Measurements from ENCODE around the gene DLK2.

Gene DLK2

DNA sequence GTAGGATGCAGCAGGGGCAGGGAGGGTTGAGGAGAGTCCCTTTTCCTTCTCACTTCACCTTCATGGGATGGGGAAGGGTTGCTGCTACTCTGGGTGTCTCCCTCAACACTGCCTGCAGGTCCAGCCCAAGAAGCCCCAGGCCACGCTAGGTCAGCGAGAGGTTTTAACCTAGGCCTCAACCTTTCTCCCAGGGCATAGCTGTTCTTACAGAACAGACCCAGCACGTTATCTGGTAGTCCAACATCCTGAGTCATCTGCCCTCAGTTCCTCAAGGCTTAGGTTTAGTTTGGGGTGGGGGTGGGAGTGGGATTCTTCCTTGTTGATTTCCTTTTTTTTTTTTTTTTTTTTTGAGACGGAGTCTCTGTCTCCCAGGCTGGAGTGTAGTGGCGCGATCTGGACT lies 39.0 kb upstream of the DLK2 start:
- no peaks in the 10 kb centered on the region for H3K4me1 ChIP-seq (ENCODE audit: control insufficient read depth, low read depth, low read length)
- no peaks in the 10 kb centered on the region for H3K9me3 ChIP-seq (ENCODE audit: control insufficient read depth, low read depth, low read length)
- no peak overlapping the region for H3K27ac ChIP-seq (ENCODE audit: low read length)
- H3K27me3 ChIP-seq (ENCODE audit: control insufficient read depth, insufficient read depth, low read length) = no peaks in the 10 kb centered on the region
- peaks cover 17% of the 10 kb centered on the region for H3K36me3 ChIP-seq (ENCODE audit: control insufficient read depth, low read depth, low read length)
- H3K4me3 ChIP-seq (ENCODE audit: low read length) = no peak overlapping the region
- H3K9ac ChIP-seq (ENCODE audit: low read length) = no peak overlapping the region

- H3K27me3 ChIP-seq (ENCODE audit: control insufficient read depth, insufficient read depth, low read length) = no peaks in the 10 kb centered on the region
- H3K4me3 ChIP-seq (ENCODE audit: low read length) = no peak overlapping the region
- H3K9me3 ChIP-seq (ENCODE audit: control insufficient read depth, low read depth, low read length) = no peaks in the 10 kb centered on the region
- H3K4me1 ChIP-seq (ENCODE audit: control insufficient read depth, low read depth, low read length) = no peaks in the 10 kb centered on the region
- no peak overlapping the region for H3K27ac ChIP-seq (ENCODE audit: low read length)
- no peak overlapping the region for H3K9ac ChIP-seq (ENCODE audit: low read length)
- H3K36me3 ChIP-seq (ENCODE audit: control insufficient read depth, low read depth, low read length) = peaks cover 12% of the 10 kb centered on the region
These were observed 38.5 kb upstream of the DLK2 start for GRCh38 chr6:43493833-43494232.

DNA sequence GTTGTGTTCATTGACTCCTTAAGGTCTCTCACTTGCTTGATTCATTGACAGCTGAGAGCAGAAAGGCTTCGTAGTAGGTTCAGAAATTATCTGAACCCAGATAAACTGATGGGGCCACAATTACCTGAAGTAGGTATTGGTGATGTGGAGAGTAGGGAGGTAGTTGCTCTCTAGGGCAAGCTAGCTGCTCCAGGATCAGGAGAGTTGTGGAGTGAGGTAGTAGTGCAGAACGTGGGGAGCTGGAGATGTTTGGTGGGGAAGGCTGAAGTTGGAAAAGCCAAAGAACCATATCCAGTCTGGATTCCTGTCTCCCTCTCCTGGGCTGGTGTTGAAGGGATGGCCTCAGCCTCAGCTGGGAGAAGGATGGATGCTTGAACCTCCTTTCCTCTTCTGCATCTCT lies 37.9 kb upstream of the DLK2 start:
- H3K4me3 ChIP-seq (ENCODE audit: low read length) = no peak overlapping the region
- H3K4me1 ChIP-seq (ENCODE audit: control insufficient read depth, low read depth, low read length) = no peaks in the 10 kb centered on the region

GRCh38 chr6:43492673-43493072 lies 37.3 kb upstream of the DLK2 start:
- Histone ChIP-seq H3K9ac (ENCODE audit: low read length) (no peak overlapping the region), H3K36me3 (ENCODE audit: control insufficient read depth, low read depth, low read length) (peaks cover under 1% of the 10 kb centered on the region), H3K27ac (ENCODE audit: low read length) (no peak overlapping the region), H3K9me3 (ENCODE audit: control insufficient read depth, low read depth, low read length) (no peaks in the 10 kb centered on the region), H3K4me3 (ENCODE audit: low read length) (no peak overlapping the region), H3K27me3 (ENCODE audit: control insufficient read depth, insufficient read depth, low read length) (no peaks in the 10 kb centered on the region), H3K4me1 (ENCODE audit: control insufficient read depth, low read depth, low read length) (no peaks in the 10 kb centered on the region)

More for the DNA sequence above, 37.9 kb upstream of the DLK2 start:
- no peak overlapping the region for H3K9ac ChIP-seq (ENCODE audit: low read length)
- no peaks in the 10 kb centered on the region for H3K27me3 ChIP-seq (ENCODE audit: control insufficient read depth, insufficient read depth, low read length)
- H3K36me3 ChIP-seq (ENCODE audit: control insufficient read depth, low read depth, low read length) = peaks cover 6% of the 10 kb centered on the region
- no peaks in the 10 kb centered on the region for H3K9me3 ChIP-seq (ENCODE audit: control insufficient read depth, low read depth, low read length)
- H3K27ac ChIP-seq (ENCODE audit: low read length) = no peak overlapping the region

DNA sequence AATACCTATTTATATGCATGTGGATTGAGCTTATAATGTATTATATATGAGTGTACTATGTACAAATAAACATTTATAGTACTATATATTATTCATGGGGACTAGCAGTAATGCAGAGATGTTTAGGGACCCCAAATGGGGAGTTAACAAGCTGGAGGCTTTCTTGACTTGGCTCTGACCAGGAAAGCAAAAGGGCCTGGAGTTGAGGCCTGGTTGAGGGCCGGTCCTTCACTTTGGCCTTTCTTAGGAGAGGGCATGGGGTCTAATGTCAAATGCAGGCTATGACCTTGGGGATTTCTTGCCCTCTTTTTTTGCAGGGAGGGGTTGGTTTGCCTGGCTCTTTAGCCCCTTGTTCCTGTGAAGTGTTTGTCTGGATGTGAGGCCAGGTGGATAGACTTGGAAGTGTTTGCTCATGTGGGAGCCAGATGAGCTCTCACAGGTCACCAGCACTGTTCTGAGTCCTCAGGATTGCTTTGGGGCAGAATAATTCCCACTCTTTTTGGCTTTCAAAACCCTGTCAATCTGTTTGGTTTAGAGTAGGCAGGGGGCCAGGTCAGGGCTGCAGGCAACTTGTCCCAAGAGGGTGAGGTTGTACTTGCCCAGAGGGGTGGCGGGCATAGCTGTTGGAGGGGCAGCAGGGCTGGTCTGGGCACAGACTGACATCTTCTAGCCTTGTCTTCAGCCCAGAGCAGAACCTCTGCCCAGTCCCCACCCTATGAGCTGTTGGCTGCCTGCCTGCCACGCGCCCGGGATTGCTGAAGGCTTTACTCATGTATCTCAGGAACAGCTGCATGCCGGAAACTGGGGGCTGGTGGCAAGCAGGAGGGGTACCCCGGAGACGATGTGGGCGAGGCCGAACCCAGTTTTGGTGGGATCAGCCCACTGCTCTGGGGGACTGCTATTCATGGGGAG lies 36.7 kb upstream of the DLK2 start:
- Histone ChIP-seq H3K4me1 (ENCODE audit: control insufficient read depth, low read depth, low read length) (no peaks in the 10 kb centered on the region), H3K27ac (ENCODE audit: low read length) (no peak overlapping the region), H3K4me3 (ENCODE audit: low read length) (no peak overlapping the region), H3K36me3 (ENCODE audit: control insufficient read depth, low read depth, low read length) (no peaks in the 10 kb centered on the region), H3K9ac (ENCODE audit: low read length) (no peak overlapping the region), H3K27me3 (ENCODE audit: control insufficient read depth, insufficient read depth, low read length) (no peaks in the 10 kb centered on the region), H3K9me3 (ENCODE audit: control insufficient read depth, low read depth, low read length) (no peaks in the 10 kb centered on the region)

- Histone ChIP-seq H3K9ac (ENCODE audit: low read length) (no peak overlapping the region), H3K27me3 (ENCODE audit: control insufficient read depth, insufficient read depth, low read length) (no peaks in the 10 kb centered on the region), H3K4me3 (ENCODE audit: low read length) (no peak overlapping the region), H3K36me3 (ENCODE audit: control insufficient read depth, low read depth, low read length) (no peaks in the 10 kb centered on the region), H3K9me3 (ENCODE audit: control insufficient read depth, low read depth, low read length) (no peaks in the 10 kb centered on the region), H3K4me1 (ENCODE audit: control insufficient read depth, low read depth, low read length) (no peaks in the 10 kb centered on the region), H3K27ac (ENCODE audit: low read length) (no peak overlapping the region)
These were observed 35.2 kb upstream of the DLK2 start for GRCh38 chr6:43490523-43490939.

DNA sequence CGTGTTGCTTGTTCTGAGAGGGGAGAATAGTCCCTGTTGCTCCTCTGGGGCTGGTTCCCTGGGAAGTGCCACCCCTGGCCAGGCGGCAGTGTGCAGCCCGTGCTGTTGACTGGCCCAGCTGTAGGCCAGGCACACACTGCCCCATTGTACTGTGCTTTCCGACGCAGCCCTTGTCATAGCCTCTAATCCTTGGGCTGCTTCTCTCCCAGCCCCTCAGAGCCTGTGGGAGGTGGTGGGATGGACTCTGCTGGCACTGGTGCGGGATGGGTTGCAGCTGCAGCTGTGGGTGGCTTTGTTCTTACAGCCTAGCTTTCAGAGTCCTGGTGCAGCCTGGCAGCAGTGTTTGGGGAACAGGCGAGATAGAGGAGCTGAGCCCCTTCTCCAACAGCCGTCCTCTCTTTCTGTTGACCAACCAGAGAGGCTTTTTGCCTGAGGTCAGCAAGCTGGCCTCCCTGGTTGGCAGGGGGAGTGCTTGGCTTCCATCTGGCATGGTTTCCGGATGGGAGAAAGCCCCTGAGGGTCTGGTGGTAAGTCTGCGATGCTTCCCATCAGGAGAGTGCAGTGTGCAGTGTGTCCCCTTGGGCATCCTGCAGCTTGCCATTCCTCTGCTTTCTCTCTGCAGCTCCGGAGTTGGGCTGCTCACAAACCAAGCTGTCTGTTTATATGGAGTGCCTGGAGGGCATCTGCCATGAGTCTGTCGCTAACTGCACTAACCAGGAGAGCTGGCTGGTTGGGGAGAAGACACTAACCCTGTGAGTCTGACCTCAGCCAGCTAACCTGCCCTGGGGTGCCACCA lies 34.1 kb upstream of the DLK2 start:
- H3K4me1 ChIP-seq (ENCODE audit: control insufficient read depth, low read depth, low read length) = no peaks in the 10 kb centered on the region
- no peak overlapping the region for H3K4me3 ChIP-seq (ENCODE audit: low read length)
- no peaks in the 10 kb centered on the region for H3K9me3 ChIP-seq (ENCODE audit: control insufficient read depth, low read depth, low read length)
- no peaks in the 10 kb centered on the region for H3K27me3 ChIP-seq (ENCODE audit: control insufficient read depth, insufficient read depth, low read length)
- no peak overlapping the region for H3K27ac ChIP-seq (ENCODE audit: low read length)
- H3K9ac ChIP-seq (ENCODE audit: low read length) = no peak overlapping the region
- H3K36me3 ChIP-seq (ENCODE audit: control insufficient read depth, low read depth, low read length) = no peaks in the 10 kb centered on the region

DNA sequence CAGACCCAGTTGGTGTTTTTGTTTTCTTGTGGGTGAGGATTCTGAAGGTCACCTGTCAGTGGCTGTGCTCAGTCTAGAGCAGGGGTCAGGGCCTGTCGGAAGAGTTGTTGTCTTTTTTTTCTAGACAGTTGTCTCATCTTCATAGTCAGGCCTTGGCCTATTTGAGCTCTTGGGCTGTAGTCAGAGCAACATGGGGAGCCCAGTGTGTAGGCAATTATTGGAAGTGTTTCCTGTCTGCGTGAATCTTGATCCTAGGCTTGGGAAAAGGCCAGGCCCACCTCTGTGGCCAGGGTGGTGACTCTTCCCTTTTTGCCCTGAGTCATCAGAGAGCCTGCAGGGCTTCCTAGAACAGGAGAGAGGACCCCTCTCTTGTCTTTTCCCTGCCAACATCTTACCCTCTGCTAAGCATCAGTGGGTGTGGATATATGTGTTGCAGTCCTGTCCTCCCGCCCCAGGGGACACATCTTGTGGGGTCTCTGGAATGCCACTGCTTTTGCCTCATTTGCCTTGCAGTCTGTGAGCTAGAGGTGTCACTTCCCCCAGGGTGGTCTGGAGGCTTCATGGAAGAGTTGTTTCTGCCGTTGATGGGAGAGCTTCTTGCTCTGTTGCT lies 33.4 kb upstream of the DLK2 start:
- Histone ChIP-seq H3K27ac (ENCODE audit: low read length) (no peak overlapping the region), H3K9ac (ENCODE audit: low read length) (no peak overlapping the region), H3K4me3 (ENCODE audit: low read length) (no peak overlapping the region), H3K36me3 (ENCODE audit: control insufficient read depth, low read depth, low read length) (no peaks in the 10 kb centered on the region), H3K27me3 (ENCODE audit: control insufficient read depth, insufficient read depth, low read length) (no peaks in the 10 kb centered on the region), H3K4me1 (ENCODE audit: control insufficient read depth, low read depth, low read length) (no peaks in the 10 kb centered on the region), H3K9me3 (ENCODE audit: control insufficient read depth, low read depth, low read length) (no peaks in the 10 kb centered on the region)

DNA sequence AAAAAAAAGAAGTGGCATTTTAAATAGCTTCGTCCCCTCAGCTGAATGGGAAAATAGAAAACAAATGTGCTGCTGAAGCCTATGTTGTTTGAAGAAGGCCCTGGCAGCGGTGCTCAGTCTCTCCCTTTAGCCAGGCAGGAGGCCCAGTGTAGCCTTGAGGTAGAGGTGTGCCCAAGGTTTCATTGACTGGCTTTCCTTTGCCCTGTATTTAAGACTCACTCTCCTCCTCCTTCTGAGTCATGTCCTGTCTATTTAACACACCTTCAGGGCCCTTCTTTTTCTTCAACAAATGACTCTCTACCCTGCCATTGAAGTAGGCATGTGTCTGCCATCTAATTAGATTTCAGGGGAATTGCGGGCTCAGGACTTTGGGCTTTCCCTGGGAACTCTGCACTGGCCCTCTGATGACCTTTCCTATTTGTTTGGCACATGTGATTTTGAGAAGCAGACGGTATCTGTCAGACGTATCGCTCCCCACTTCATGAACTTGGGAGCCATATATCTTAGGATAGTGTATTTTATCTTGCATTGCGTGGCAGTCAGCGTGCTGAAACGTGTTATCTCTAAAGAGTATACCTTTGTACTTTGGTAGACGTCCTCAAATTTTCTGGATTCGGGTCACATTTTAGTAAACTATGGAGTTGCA lies 26.4 kb upstream of the DLK2 start:
- Histone ChIP-seq H3K4me1 (ENCODE audit: control insufficient read depth, low read depth, low read length) (peaks cover 26% of the 10 kb centered on the region), H3K36me3 (ENCODE audit: control insufficient read depth, low read depth, low read length) (peaks cover 3% of the 10 kb centered on the region), H3K9ac (ENCODE audit: low read length) (no peak overlapping the region), H3K9me3 (ENCODE audit: control insufficient read depth, low read depth, low read length) (no peaks in the 10 kb centered on the region), H3K27me3 (ENCODE audit: control insufficient read depth, insufficient read depth, low read length) (no peaks in the 10 kb centered on the region), H3K27ac (ENCODE audit: low read length) (no peak overlapping the region), H3K4me3 (ENCODE audit: low read length) (peak overlapping the region; percentile 32)

DNA sequence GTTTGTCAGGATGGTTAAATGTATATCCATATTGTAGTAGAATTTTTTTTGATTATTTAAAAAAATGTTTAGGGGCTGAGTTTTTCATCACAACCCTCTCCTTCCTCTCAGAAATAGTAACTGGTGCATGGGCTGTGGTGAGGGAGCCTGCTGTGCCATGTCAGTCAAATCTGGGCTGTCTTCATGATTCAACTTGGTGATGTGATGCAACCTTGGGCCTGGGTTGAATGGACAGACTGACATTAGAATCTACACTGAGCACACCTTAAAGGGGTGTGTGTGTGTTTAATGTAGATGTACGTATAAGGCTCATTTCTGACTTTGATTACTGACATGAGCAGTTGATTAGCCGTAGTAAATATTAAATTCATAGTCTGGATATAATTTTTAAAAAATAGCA lies 25.7 kb upstream of the DLK2 start:
- Histone ChIP-seq H3K36me3 (ENCODE audit: control insufficient read depth, low read depth, low read length) (peaks cover 3% of the 10 kb centered on the region), H3K4me1 (ENCODE audit: control insufficient read depth, low read depth, low read length) (peaks cover 27% of the 10 kb centered on the region), H3K27me3 (ENCODE audit: control insufficient read depth, insufficient read depth, low read length) (no peaks in the 10 kb centered on the region), H3K4me3 (ENCODE audit: low read length) (no peak overlapping the region), H3K9me3 (ENCODE audit: control insufficient read depth, low read depth, low read length) (no peaks in the 10 kb centered on the region), H3K27ac (ENCODE audit: low read length) (no peak overlapping the region), H3K9ac (ENCODE audit: low read length) (no peak overlapping the region)

GRCh38 chr6:43478008-43478372 lies 22.6 kb upstream of the DLK2 start:
- Histone ChIP-seq H3K27ac (ENCODE audit: low read length) (peak overlapping the region; percentile 27), H3K9ac (ENCODE audit: low read length) (peak overlapping the region; percentile 87), H3K9me3 (ENCODE audit: control insufficient read depth, low read depth, low read length) (no peaks in the 10 kb centered on the region), H3K4me3 (ENCODE audit: low read length) (peak overlapping the region; percentile 79), H3K27me3 (ENCODE audit: control insufficient read depth, insufficient read depth, low read length) (no peaks in the 10 kb centered on the region), H3K36me3 (ENCODE audit: control insufficient read depth, low read depth, low read length) (peaks cover 3% of the 10 kb centered on the region), H3K4me1 (ENCODE audit: control insufficient read depth, low read depth, low read length) (peaks cover 27% of the 10 kb centered on the region)

Measured in iPS-18a (cell line).